GM23248 (cell line): Measurements from ENCODE around the gene HPDL. TPM values are rescaled to one million over a fixed set of nuclear protein-coding genes. Genes with fewer than 3 reads are reported as not detected.

ENCODE experiments used
- DNase-seq: peaks from one replicate; pipeline ENCODE4 v3.0.0-alpha.2; 2015
- H2AFZ ChIP-seq: fragments of 200-600 bp; sonication (generic); 2 replicates; pipeline ENCODE4 v1.6.1; 2016; ENCODE audit warnings: antibody characterized with exemption
- H3F3A ChIP-seq: fragments of 200-600 bp; sonication (generic); 2 replicates; pipeline ENCODE4 v1.6.1; 2016; ENCODE audit warnings: mild to moderate bottlenecking, antibody characterized with exemption, mixed run types; ENCODE audit not compliant: insufficient read depth
- H3K27ac ChIP-seq: fragments of 200-600 bp; sonication (generic); 2 replicates; pipeline ENCODE4 v1.5.1; 2016; ENCODE audit warnings: mild to moderate bottlenecking
- H3K27me3 ChIP-seq: fragments of 200-600 bp; sonication (generic); replicated peaks from 2 replicates; pipeline ENCODE4 v1.6.1; 2016; ENCODE audit warnings: mild to moderate bottlenecking; ENCODE audit not compliant: insufficient read depth
- H3K36me3 ChIP-seq: fragments of 200-600 bp; sonication (generic); 2 replicates; pipeline ENCODE4 v1.6.1; 2016; ENCODE audit warnings: low read depth, mild to moderate bottlenecking
- H3K4me1 ChIP-seq: fragments of 200-600 bp; sonication (generic); 2 replicates; pipeline ENCODE4 v1.6.1; 2016; ENCODE audit warnings: mild to moderate bottlenecking; ENCODE audit not compliant: insufficient read depth
- H3K4me2 ChIP-seq: fragments of 200-600 bp; sonication (generic); one replicate; pipeline ENCODE4 v1.6.1; 2016; ENCODE audit warnings: mild to moderate bottlenecking; ENCODE audit not compliant: unreplicated experiment
- H3K4me3 ChIP-seq: fragments of 200-600 bp; sonication (generic); 2 replicates; pipeline ENCODE4 v1.5.1; 2016; ENCODE audit warnings: mild to moderate bottlenecking
- H3K79me2 ChIP-seq: fragments of 200-600 bp; sonication (generic); 2 replicates; pipeline ENCODE4 v1.6.1; 2016; ENCODE audit warnings: mild to moderate bottlenecking; ENCODE audit not compliant: insufficient read depth
- H3K9ac ChIP-seq: fragments of 200-600 bp; sonication (generic); 2 replicates; pipeline ENCODE4 v1.6.1; 2016; ENCODE audit warnings: mild to moderate bottlenecking
- H3K9me2 ChIP-seq: fragments of 200-600 bp; sonication (generic); 2 replicates; pipeline ENCODE4 v1.6.1; 2016; ENCODE audit warnings: mixed run types, mild to moderate bottlenecking, moderate library complexity; ENCODE audit not compliant: insufficient read depth
- H3K9me3 ChIP-seq: fragments of 200-600 bp; sonication (generic); one replicate; pipeline ENCODE4 v1.6.1; 2017; ENCODE audit warnings: low read depth
- H4K20me1 ChIP-seq: fragments of 200-600 bp; sonication (generic); 2 replicates; pipeline ENCODE4 v1.6.0; 2016; ENCODE audit not compliant: insufficient read depth
- EZH2 ChIP-seq: fragments of 200-600 bp; sonication (generic); IDR thresholded peaks from 2 replicates; pipeline ENCODE4 v1.6.1; 2018; ENCODE audit warnings: antibody characterized with exemption, mild to moderate bottlenecking; ENCODE audit not compliant: insufficient read depth, poor library complexity, severe bottlenecking
- EZH2phosphoT487 ChIP-seq: fragments of 200-600 bp; sonication (generic); IDR thresholded peaks from 2 replicates; pipeline ENCODE4 v1.6.1; 2018; ENCODE audit warnings: antibody characterized with exemption, moderate library complexity, mild to moderate bottlenecking, low read depth; ENCODE audit not compliant: insufficient read depth
- WGBS, 2 experiments: methylation state at CpG; one replicate each; pipeline ENCODE4 v1.1.6; 2015 to 2017; ENCODE audit warnings: low lambda C conversion rate in 2 of 2, low coverage in 1 of 2; ENCODE audit errors: missing lambda C conversion rate in 2 of 2; 5-methylcytosine and 5-hydroxymethylcytosine counted together
- in situ Hi-C: fragments of 300-500 bp; cut with MboI; formaldehyde crosslinking; loops from 2 replicates; pipeline ENCODE4 v1.15.0; 2020
- polyA plus RNA-seq: library from polyadenylated mRNA; unstranded; fragments of >200 nt; fragmentation: Nextera tagmentation; extraction: Ambion mirVana; gene quantifications from 2 replicates; pipeline ENCODE4 v1.2.1, GENCODE V29; 2016
- total RNA-seq: library from RNA; depleted of rRNA; stranded (reverse); fragments of >200 nt; shearing (Covaris generic); gene quantifications from 2 replicates; pipeline ENCODE4 v1.2.3, GENCODE V29; 2014

HPDL gene
- total and polyA plus RNA-seq, 2 experiments from 2014 or later: 1.2 to 3.7 TPM

- H3K27me3 ChIP-seq: no peaks in the 10 kb centered on the region
- WGBS, 2 experiments: 78 to 83% methylated on average over 5 of the region's 5 CpGs
Observed at GRCh38 chr1:45351508-45351907, 24.8 kb downstream of the HPDL start.

GRCh38 chr1:45353685-45354084 lies 27.0 kb downstream of the HPDL start:
- Histone ChIP-seq H3K4me3 (no peak overlapping the region), H3K9me2 (no peaks in the 10 kb centered on the region), H3K4me2 (no peak overlapping the region), H2AFZ (no peak overlapping the region), H4K20me1 (no peaks in the 10 kb centered on the region), H3F3A (no peaks in the 10 kb centered on the region; the same call in 1 of the 2 replicates), H3K9ac (no peak overlapping the region), H3K27me3 (no peaks in the 10 kb centered on the region), H3K27ac (no peak overlapping the region), H3K79me2 (no peaks in the 10 kb centered on the region), H3K36me3 (no peaks in the 10 kb centered on the region), H3K9me3 (no peaks in the 10 kb centered on the region), H3K4me1 (peaks cover 6% of the 10 kb centered on the region)
- in situ Hi-C loops: no loop called here
- WGBS, 2 experiments: 91 to 97% methylated on average over 2 of the region's 2 CpGs
- no peak for DNase-seq
- TF ChIP-seq EZH2phosphoT487: no peak
- TF ChIP-seq EZH2: no peak

More at GRCh38 chr1:45351508-45351907, 24.8 kb downstream of the HPDL start:
- Histone ChIP-seq H4K20me1 (no peaks in the 10 kb centered on the region), H3K36me3 (no peaks in the 10 kb centered on the region), H3K79me2 (no peaks in the 10 kb centered on the region), H3K9ac (no peak overlapping the region), H3K9me3 (no peaks in the 10 kb centered on the region), H3K4me3 (no peak overlapping the region), H3K9me2 (no peaks in the 10 kb centered on the region), H2AFZ (no peak overlapping the region), H3K27ac (no peak overlapping the region), H3K4me2 (no peak overlapping the region), H3K4me1 (peaks cover 18% of the 10 kb centered on the region), H3F3A (peaks cover 14% of the 10 kb centered on the region)
- in situ Hi-C loops: no loop called here
- no peak for DNase-seq
- no peak for TF ChIP-seq EZH2
- no peak for TF ChIP-seq EZH2phosphoT487

DNA sequence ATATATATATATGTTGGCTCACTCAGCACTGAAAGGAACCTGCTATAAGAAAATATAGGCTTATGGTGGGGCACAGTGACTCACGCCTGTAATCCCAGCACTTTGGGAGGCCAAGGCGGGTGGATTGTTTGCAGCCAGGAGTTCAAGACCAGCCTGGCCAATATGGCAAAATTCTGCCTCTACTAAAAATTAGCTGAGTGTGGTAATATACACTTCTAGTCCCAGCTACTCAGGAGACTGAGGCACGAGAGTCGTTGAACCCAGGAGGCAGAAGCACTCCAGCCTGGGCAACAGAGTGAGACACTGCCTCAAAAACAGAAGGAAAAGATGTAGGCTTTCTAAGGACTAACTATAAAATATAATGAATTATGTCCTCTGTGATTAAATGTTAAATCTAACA lies 28.1 kb downstream of the HPDL start:
- in situ Hi-C loops: no loop called here
- TF ChIP-seq EZH2 (no peak), EZH2phosphoT487 (no peak)
- no peak overlapping the region for H3K9ac ChIP-seq

GRCh38 chr1:45355683-45356082 lies 29.0 kb downstream of the HPDL start:
- Histone ChIP-seq H3K9me2 (no peaks in the 10 kb centered on the region), H3K27me3 (no peaks in the 10 kb centered on the region), H2AFZ (no peak overlapping the region), H3K9ac (no peak overlapping the region), H3K4me1 (0 out of 2 replicates have a peak, but pooled peaks cover 3% of the 10 kb centered on the region), H3K4me3 (no peak overlapping the region), H3K4me2 (no peak overlapping the region), H4K20me1 (no peaks in the 10 kb centered on the region), H3K36me3 (no peaks in the 10 kb centered on the region), H3K9me3 (no peaks in the 10 kb centered on the region), H3K27ac (no peak overlapping the region), H3K79me2 (no peaks in the 10 kb centered on the region), H3F3A (0 out of 2 replicates have a peak, but pooled peaks cover 7% of the 10 kb centered on the region)
- DNase-seq: no peak
- no peak for TF ChIP-seq EZH2phosphoT487
- no peak for TF ChIP-seq EZH2
- 86 to 88% methylated on average over 2 of the region's 2 CpGs for WGBS, 2 experiments
- in situ Hi-C loops: no loop called here

More for the DNA sequence above, 28.1 kb downstream of the HPDL start:
- Histone ChIP-seq H3F3A (no peaks in the 10 kb centered on the region), H3K4me3 (no peak overlapping the region), H3K9me2 (no peaks in the 10 kb centered on the region), H3K79me2 (no peaks in the 10 kb centered on the region), H3K27me3 (no peaks in the 10 kb centered on the region), H3K4me2 (no peak overlapping the region), H3K4me1 (no peaks in the 10 kb centered on the region), H3K36me3 (no peaks in the 10 kb centered on the region), H3K9me3 (no peaks in the 10 kb centered on the region), H3K27ac (no peak overlapping the region), H2AFZ (no peak overlapping the region), H4K20me1 (no peaks in the 10 kb centered on the region)
- no peak for DNase-seq
- whole genome bisulfite sequencing, 2 experiments: 90 to 95% methylated on average over 4 of the region's 4 CpGs

DNA sequence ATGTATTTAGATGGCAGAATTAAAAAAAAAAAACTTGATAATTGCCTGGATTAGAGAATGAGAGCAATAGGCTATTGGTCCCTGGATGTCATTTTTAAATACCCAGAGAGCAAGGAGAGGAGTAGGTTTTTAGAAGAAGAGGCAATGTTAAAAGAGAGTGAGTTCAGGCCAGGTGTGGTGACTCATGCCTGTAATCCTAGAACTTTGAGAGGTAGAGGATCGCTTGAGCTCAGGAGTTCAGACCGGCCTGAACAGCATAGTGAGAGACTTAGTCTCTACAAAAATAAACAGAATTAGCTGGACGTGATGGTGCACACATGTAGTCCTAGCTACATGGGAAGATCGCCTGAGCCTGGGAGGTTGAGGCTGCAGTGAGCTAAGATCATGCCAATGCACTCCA lies 29.5 kb downstream of the HPDL start:
- no peak overlapping the region for H3K4me2 ChIP-seq
- H4K20me1 ChIP-seq: no peaks in the 10 kb centered on the region
- H3K9me2 ChIP-seq: no peaks in the 10 kb centered on the region
- 0 out of 2 replicates have a peak, but pooled peaks cover 7% of the 10 kb centered on the region for H3F3A ChIP-seq
- no peak overlapping the region for H3K4me3 ChIP-seq
- H3K27me3 ChIP-seq: no peaks in the 10 kb centered on the region
- WGBS, 2 experiments: 88 to 91% methylated on average over 4 of the region's 4 CpGs
- H3K9ac ChIP-seq: no peak overlapping the region
- no peak for DNase-seq
- H3K79me2 ChIP-seq: no peaks in the 10 kb centered on the region
- no peaks in the 10 kb centered on the region for H3K9me3 ChIP-seq
- H3K4me1 ChIP-seq: 0 out of 2 replicates have a peak, but pooled peaks cover 4% of the 10 kb centered on the region
- in situ Hi-C loops: no loop called here
- no peak overlapping the region for H2AFZ ChIP-seq
- no peak for TF ChIP-seq EZH2phosphoT487
- H3K27ac ChIP-seq: no peak overlapping the region
- no peaks in the 10 kb centered on the region for H3K36me3 ChIP-seq
